Gastroesophageal sphincter (tissue), 4 donors: ENCODE results near the gene EGF. TPM values are rescaled to one million over a fixed set of nuclear protein-coding genes. Genes with fewer than 3 reads are reported as not detected.
A peak's percentile ranks its signal among the peaks of the same experiment; 100 is the strongest.

ENCODE experiments used
- ATAC-seq: fragments of 150-250 bp; one replicate; pipeline ENCODE4 v1.9.1; 2016; ENCODE audit warnings: mild to moderate bottlenecking, moderate library complexity
- H3K27ac ChIP-seq, 4 donors: fragments of 200-600 bp; sonication (generic) in 3 of 4; 1 replicate in 3 of 4; 2 replicates in 1 of 4; pipeline ENCODE4 v1.5.1; 2016 to 2019
- H3K27me3 ChIP-seq: fragments of 200-600 bp; sonication (generic); one replicate; pipeline ENCODE4 v1.5.1; 2019
- H3K36me3 ChIP-seq, 2 donors: fragments of 200-600 bp; sonication (generic); one replicate each; pipeline ENCODE4 v1.5.1; 2019; ENCODE audit warnings: control low read depth in 1 of 2
- H3K4me1 ChIP-seq, 3 donors: fragments of 200-600 bp; sonication (generic); 1 replicate in 2 of 3; 2 replicates in 1 of 3; pipeline ENCODE4 v1.5.1; 2016 to 2019; ENCODE audit warnings: control low read depth in 2 of 3
- H3K4me3 ChIP-seq, 2 donors: fragments of 200-600 bp; sonication (generic); one replicate each; pipeline ENCODE4 v1.5.1; 2019; ENCODE audit warnings: mild to moderate bottlenecking in 1 of 2, moderate library complexity in 1 of 2
- H3K9me3 ChIP-seq, 3 donors: fragments of 200-600 bp; sonication (generic); one replicate each; pipeline ENCODE4 v1.5.1; 2017 to 2019; ENCODE audit warnings: control low read depth in 2 of 3
- CTCF ChIP-seq, 4 experiments: fragments of 200-600 bp in 2 of 4; fragments of 450-650 bp in 2 of 4; sonication (generic) in 1 of 4; IDR thresholded peaks; one replicate each; pipeline ENCODE4 v1.5.1; 2017 to 2019; ENCODE audit warnings: antibody characterized with exemption in 4 of 4, mild to moderate bottlenecking in 2 of 4, moderate library complexity in 2 of 4
- EP300 ChIP-seq: sonication (generic); formaldehyde crosslinking; IDR thresholded peaks from one replicate; pipeline ENCODE4 v1.6.1; 2017; ENCODE audit warnings: antibody characterized with exemption, mild to moderate bottlenecking
- POLR2A ChIP-seq, 2 donors: fragments of 450-650 bp; IDR thresholded peaks; one replicate each; pipeline ENCODE4 v1.6.1; 2017; ENCODE audit warnings: antibody characterized with exemption in 2 of 2, mild to moderate bottlenecking in 2 of 2, moderate library complexity in 1 of 2
- POLR2AphosphoS5 ChIP-seq: sonication (generic); formaldehyde crosslinking; IDR thresholded peaks from one replicate; pipeline ENCODE4 v1.6.1; 2017; ENCODE audit warnings: antibody characterized with exemption
- WGBS, 2 donors: methylation state at CpG; one replicate each; pipeline ENCODE4 v1.1.5; 2018; ENCODE audit warnings: low coverage in 1 of 2; 5-methylcytosine and 5-hydroxymethylcytosine counted together
- total RNA-seq, 4 donors: library from RNA; depleted of rRNA; stranded (reverse); fragments of >200 nt; gene quantifications; one replicate each; pipeline ENCODE4 v1.1.0, GENCODE V29; 2016

Gene EGF
- total RNA-seq, 4 donors from 2014 or later = 0.23 to 1.3 (median 0.93) TPM; not detected in 1

DNA sequence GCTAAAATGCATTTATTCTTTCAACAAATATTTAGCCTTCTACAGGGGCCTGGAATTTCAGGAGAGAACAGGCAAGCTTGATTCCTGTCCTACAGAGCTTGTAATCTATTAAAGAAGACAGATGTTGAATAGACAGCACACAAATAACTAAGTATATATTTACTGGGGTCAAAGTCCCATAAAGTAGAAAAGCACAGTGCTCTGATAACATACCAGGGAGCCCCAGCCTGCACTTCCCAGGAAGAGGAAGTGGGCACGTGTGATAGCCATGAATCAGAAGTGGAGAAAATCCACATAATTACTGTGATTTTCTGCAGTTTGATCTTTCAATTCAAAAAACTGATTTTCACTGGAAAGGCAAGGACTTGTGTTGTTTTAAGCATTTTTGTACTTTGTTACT lies 129.1 kb downstream of the EGF start:
- ATAC-seq = no peak
- 64 to 89% methylated on average over 1 of the region's 1 CpG for WGBS, 2 donors
- no peaks in the 10 kb centered on the region for H3K36me3 ChIP-seq
- H3K27ac ChIP-seq = no peak overlapping the region
- no peaks in the 10 kb centered on the region for H3K9me3 ChIP-seq
- H3K4me3 ChIP-seq = no peak overlapping the region
- H3K4me1 ChIP-seq = no peaks in the 10 kb centered on the region
- TF ChIP-seq CTCF (IDR thresholded peaks at IDR 0.05) (no peak), POLR2AphosphoS5 (no peak), POLR2A (IDR thresholded peaks at IDR 0.05) (no peak), EP300 (no peak)
- H3K27me3 ChIP-seq = no peaks in the 10 kb centered on the region

- ATAC-seq = no peak
Observed at GRCh38 chr4:110042545-110043517, 130.1 kb downstream of the EGF start.

DNA sequence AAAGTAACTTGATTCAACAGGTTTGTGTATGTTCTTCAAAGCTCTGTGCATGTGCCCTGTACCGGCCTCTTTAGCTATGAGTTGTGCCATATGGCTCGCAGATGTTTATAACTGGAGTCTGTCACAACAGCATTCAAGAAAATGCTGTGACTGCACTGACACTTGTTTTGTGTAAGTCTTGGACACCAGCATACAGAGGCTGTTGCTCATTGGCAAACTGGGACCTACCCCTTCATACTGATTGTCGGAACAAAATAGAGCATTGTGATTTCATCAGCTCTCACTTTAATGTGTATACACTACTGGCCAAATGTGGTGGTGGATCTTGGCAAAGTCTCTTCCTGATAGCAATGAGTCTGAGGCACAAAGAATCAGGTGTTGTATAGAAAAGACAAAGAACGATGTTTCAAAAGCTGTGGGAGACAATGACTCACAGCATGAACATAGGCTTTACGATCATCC lies 133.9 kb downstream of the EGF start:
- Histone ChIP-seq H3K4me1 (no peaks in the 10 kb centered on the region), H3K9me3 (no peaks in the 10 kb centered on the region), H3K36me3 (peaks cover 0 to 5% of the 10 kb centered on the region in 2 donors), H3K4me3 (no peak overlapping the region), H3K27ac (no peak overlapping the region), H3K27me3 (no peaks in the 10 kb centered on the region)
- TF ChIP-seq POLR2AphosphoS5 (no peak), POLR2A (IDR thresholded peaks at IDR 0.05) (no peak), EP300 (no peak), CTCF (IDR thresholded peaks at IDR 0.05) (no peak)
- WGBS, 2 donors = 54 to 85% methylated on average over 3 to 5 of the region's 5 CpGs
- no peak for ATAC-seq

More at GRCh38 chr4:110042545-110043517, 130.1 kb downstream of the EGF start:
- 25 to 31% methylated on average over 8 to 12 of the region's 13 CpGs for WGBS, 2 donors
- TF ChIP-seq CTCF (IDR thresholded peaks at IDR 0.05) = no peak
- TF ChIP-seq POLR2A (IDR thresholded peaks at IDR 0.05) = no peak
- TF ChIP-seq POLR2AphosphoS5 = no peak
- no peak for TF ChIP-seq EP300
- H3K4me1 ChIP-seq = no peaks in the 10 kb centered on the region
- H3K36me3 ChIP-seq = no peaks in the 10 kb centered on the region
- no peak overlapping the region for H3K4me3 ChIP-seq
- H3K27me3 ChIP-seq = no peaks in the 10 kb centered on the region
- H3K9me3 ChIP-seq = no peaks in the 10 kb centered on the region
- no peak overlapping the region for H3K27ac ChIP-seq

DNA sequence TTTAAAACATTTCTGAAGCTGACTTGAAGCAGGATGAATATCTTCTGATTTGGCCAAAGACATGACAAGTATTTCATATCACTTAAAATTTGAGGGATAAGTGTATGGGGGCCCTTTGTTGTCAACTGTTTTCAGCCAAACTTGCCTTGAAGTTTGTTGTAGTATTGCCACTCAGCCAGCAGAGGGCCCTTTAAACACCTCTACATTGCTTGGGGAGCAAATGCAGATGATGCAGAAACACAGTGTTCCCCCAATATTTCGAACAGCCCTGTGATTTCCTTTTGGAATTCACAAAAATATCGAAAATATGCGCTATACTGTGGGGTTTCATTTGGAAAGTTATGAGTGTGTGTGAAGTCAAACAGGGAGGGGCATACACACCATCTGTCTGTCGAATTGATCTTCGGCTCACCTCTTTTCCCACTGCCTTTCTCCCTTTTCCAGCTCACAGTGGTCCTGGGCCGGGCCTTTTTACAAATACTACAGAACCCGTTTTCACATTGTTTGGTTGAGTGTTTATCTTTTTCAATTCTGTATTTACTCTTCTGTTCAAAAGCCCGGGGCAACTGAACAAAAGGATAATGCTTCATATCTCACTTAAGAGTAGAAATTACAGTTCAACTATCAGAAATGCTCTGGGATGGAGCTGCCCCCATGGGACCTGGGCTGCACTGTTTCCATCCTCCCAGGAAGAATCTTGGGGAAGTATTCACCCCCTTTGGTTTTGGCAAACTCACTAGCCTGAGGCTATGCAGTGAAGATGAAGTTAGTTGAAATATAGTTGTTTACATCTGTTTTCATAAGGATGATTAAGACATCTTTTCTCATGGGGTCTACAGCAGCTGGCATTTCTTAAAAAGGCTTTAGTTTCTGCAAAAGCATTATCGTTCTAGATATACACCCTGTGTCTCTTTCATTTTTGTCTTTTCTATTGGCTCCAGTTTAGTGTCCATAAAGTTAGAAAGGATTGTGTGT lies 137.6 kb downstream of the EGF start:
- Histone ChIP-seq H3K36me3 (peaks cover 0 to 5% of the 10 kb centered on the region in 2 donors), H3K27ac (no peak overlapping the region), H3K27me3 (no peaks in the 10 kb centered on the region), H3K4me3 (no peak overlapping the region), H3K4me1 (no peaks in the 10 kb centered on the region), H3K9me3 (no peaks in the 10 kb centered on the region)
- WGBS, 2 donors = 48 to 49% methylated on average over 4 to 9 of the region's 9 CpGs
- no peak for ATAC-seq
- TF ChIP-seq CTCF (IDR thresholded peaks at IDR 0.05) (peak; percentile 53 to 76 (median 62)), POLR2A (IDR thresholded peaks at IDR 0.05) (no peak)
